Stimulated activated CD8-positive, alpha-beta memory T cell treated with anti-CD3 and anti-CD28 coated beads, Interleukin-4, amount 100 ng/mL, for 24 hours (primary cell): ENCODE results near the gene THSD1.

Source experiments
- DNase-seq: peaks from one replicate; pipeline ENCODE4 v3.0.0-alpha.2; 2020; ENCODE audit warnings: low read depth

THSD1 gene

GRCh38 chr13:52405767-52406494, at the start of gene THSD1:
THSD1 (minus strand) TSS chr13:52406172; CDS start chr13:52402600, 3,572 bp downstream.
- no peak for DNase-seq

GRCh38 chr13:52455677-52456041, 49.7 kb upstream of the THSD1 start:
- peak; percentile 65 for DNase-seq

GRCh38 chr13:52454820-52455676, 49.1 kb upstream of the THSD1 start, which contains the start of gene CKAP2:
CKAP2 (plus strand) TSS chr13:52455478; CDS start chr13:52455557, 79 bp downstream.
- DNase-seq = peak; percentile 89

GRCh38 chr13:52454459-52454819, 48.5 kb upstream of the THSD1 start:
- DNase-seq = no peak

GRCh38 chr13:52452470-52452869, 46.5 kb upstream of the THSD1 start:
- DNase-seq = no peak

GRCh38 chr13:52451135-52451804, 45.3 kb upstream of the THSD1 start:
- no peak for DNase-seq

- no peak for DNase-seq
These were observed 44.8 kb upstream of the THSD1 start for GRCh38 chr13:52450793-52451116.

- peak; percentile 93 for DNase-seq
These were observed 44.2 kb upstream of the THSD1 start, which contains the start of gene VPS36 for GRCh38 chr13:52450012-52450792. VPS36 (minus strand) TSS chr13:52450634; CDS start chr13:52450594, 40 bp downstream.

- DNase-seq = no peak
These were observed 43.5 kb upstream of the THSD1 start for GRCh38 chr13:52449331-52450011.

GRCh38 chr13:52447815-52448552, 42.0 kb upstream of the THSD1 start:
- DNase-seq = no peak

GRCh38 chr13:52447354-52447753, 41.4 kb upstream of the THSD1 start:
- no peak for DNase-seq

GRCh38 chr13:52446265-52446664, 40.3 kb upstream of the THSD1 start:
- no peak for DNase-seq

- no peak for DNase-seq
These were observed 26.5 kb upstream of the THSD1 start for GRCh38 chr13:52432456-52432855.

- no peak for DNase-seq
These were observed 22.3 kb upstream of the THSD1 start for GRCh38 chr13:52428295-52428694.

- no peak for DNase-seq
These were observed 15.2 kb upstream of the THSD1 start for GRCh38 chr13:52421216-52421615.

- no peak for DNase-seq
These were observed 13.1 kb upstream of the THSD1 start for GRCh38 chr13:52419080-52419479.

- DNase-seq = no peak
These were observed 9.0 kb upstream of the THSD1 start for GRCh38 chr13:52414963-52415362.

GRCh38 chr13:52414051-52414450, 8.1 kb upstream of the THSD1 start:
- no peak for DNase-seq

- DNase-seq = no peak
These were observed 6.2 kb upstream of the THSD1 start for GRCh38 chr13:52412128-52412527.

- DNase-seq = no peak
These were observed 5.7 kb upstream of the THSD1 start for GRCh38 chr13:52411629-52412028.
